ENCODE data around the gene ASTN2.

ASTN2 gene

GRCh38 chr9:117156144-117156688, 258.6 kb downstream of the ASTN2 start:
- peak; percentile 14 for DNase-seq

- no peak for DNase-seq
Measured at GRCh38 chr9:117153021-117153420, 261.8 kb downstream of the ASTN2 start.

- DNase-seq = no peak
Measured at GRCh38 chr9:117151716-117152115, 263.1 kb downstream of the ASTN2 start.

GRCh38 chr9:117149996-117150395, 264.9 kb downstream of the ASTN2 start:
- DNase-seq = no peak

GRCh38 chr9:117145811-117146490, 268.9 kb downstream of the ASTN2 start:
- peak; percentile 87 for DNase-seq

GRCh38 chr9:117145081-117145480, 269.8 kb downstream of the ASTN2 start:
- no peak for DNase-seq

GRCh38 chr9:117138231-117138630, 276.6 kb downstream of the ASTN2 start:
- DNase-seq = no peak

GRCh38 chr9:117136461-117136860, 278.4 kb downstream of the ASTN2 start:
- DNase-seq = peak; percentile 19

- DNase-seq = no peak
Measured at GRCh38 chr9:117135501-117136098, 279.3 kb downstream of the ASTN2 start.

GRCh38 chr9:117134826-117135500, 279.9 kb downstream of the ASTN2 start:
- DNase-seq = no peak

- DNase-seq = no peak
Measured at GRCh38 chr9:117126871-117127270, 288.0 kb downstream of the ASTN2 start.

GRCh38 chr9:117125531-117125930, 289.3 kb downstream of the ASTN2 start:
- no peak for DNase-seq

GRCh38 chr9:117123729-117124128, 291.1 kb downstream of the ASTN2 start:
- DNase-seq = no peak

- no peak for DNase-seq
Measured at GRCh38 chr9:117122953-117123352, 291.9 kb downstream of the ASTN2 start.

- DNase-seq = no peak
Measured at GRCh38 chr9:117122102-117122501, 292.8 kb downstream of the ASTN2 start.

GRCh38 chr9:117121316-117121715, 293.5 kb downstream of the ASTN2 start:
- no peak for DNase-seq

GRCh38 chr9:117120061-117120460, 294.8 kb downstream of the ASTN2 start:
- no peak for DNase-seq

GRCh38 chr9:117116084-117116483, 298.8 kb downstream of the ASTN2 start:
- no peak for DNase-seq

GRCh38 chr9:117114768-117115167, 300.1 kb downstream of the ASTN2 start:
- DNase-seq = no peak

- no peak for DNase-seq
Measured at GRCh38 chr9:117104716-117105495, 310.0 kb downstream of the ASTN2 start.

- DNase-seq = no peak
Measured at GRCh38 chr9:117104206-117104605, 310.7 kb downstream of the ASTN2 start.

- no peak for DNase-seq
Measured at GRCh38 chr9:117103438-117104110, 311.3 kb downstream of the ASTN2 start.

GRCh38 chr9:117101008-117101407, 313.8 kb downstream of the ASTN2 start:
- DNase-seq = no peak

All from NCI-H1694 treated with DMSO at 0.1 percent for 48 hours (cell line).